Head of caudate nucleus (tissue), 42 donors: ENCODE data around the gene ITPR1.

Source experiments
- DNase-seq, 42 donors: peaks; one replicate each; pipeline versions ENCODE4 v3.0.0 to v3.0.0-alpha.2; 2020 to 2021; ENCODE audit warnings: mixed read lengths in 7 of 42
- intact Hi-C: fragments of 100-400 bp; cut with DNase I; formaldehyde crosslinking; loops from one replicate; pipeline ENCODE4 v1.15.0; 2022

ITPR1 gene

DNA sequence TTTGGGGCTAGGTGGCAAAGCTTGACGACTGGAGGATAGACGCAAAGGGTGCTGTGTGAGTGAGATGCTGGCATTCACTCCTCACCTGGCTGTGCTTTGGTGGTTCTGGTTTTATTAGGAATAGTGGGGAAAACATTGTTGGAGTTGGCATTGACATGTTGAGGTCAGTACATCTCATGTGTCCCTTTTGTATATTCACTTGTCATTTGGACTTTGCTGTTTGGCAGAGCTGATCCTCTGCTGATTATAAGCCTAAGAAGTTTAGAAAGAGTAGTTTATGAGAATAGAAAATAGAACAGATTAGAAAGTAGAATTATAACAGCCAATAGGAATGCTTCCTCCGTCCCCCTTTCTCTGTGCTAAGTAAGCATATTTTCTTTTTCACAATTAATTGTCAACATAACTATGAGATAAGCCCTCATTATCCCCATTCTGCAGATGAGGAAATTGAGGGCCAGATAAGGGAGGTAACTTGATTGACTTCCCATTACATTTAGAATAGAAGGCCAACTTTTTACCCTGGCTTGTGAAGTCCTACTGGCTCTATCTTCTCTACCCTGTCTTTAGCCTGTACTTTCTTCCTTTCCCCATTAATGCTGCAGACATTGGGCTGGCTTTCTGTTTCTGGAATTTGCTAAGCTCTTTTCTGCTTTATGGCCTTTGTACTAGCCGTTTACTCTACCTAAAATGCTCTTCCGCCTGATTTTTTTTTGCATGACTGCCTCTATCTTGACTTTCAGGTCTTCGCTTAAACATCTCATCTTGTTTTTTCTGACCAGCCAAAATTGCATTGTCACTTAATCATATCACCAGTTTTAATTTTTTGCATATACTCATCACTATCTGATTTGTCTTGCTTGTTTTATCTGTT is 12.8 kb downstream of the ITPR1 start:
- intact Hi-C loops = no loop called here
- no peak for DNase-seq

DNA sequence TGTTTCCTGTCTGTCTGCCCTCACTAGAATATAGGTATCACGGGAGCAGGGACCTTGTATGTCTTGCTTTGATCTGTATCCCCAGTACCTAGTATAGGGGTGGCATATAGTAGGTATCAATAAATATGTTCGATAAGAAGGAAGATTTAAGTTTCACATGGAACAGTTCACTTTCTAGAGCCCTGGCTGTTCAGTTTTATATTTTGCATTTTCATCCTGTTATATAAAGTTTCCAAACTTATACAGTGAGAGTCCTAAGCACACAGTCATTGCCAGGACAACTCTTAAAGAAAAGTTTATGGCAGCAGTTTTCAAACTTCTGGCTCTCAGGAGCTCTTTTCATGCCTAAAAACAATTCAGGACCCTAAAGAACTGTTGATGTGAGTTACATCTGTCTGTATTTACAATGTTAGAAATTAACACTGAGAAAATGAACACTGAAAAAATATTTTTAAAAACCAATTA is 13.4 kb downstream of the ITPR1 start:
- DNase-seq = no peak

GRCh38 chr3:4507024-4507596 is 14.0 kb downstream of the ITPR1 start:
- intact Hi-C loops = no loop called here
- no peak for DNase-seq

More for the DNA sequence above, 13.4 kb downstream of the ITPR1 start:
- intact Hi-C loops = no loop called here

DNA sequence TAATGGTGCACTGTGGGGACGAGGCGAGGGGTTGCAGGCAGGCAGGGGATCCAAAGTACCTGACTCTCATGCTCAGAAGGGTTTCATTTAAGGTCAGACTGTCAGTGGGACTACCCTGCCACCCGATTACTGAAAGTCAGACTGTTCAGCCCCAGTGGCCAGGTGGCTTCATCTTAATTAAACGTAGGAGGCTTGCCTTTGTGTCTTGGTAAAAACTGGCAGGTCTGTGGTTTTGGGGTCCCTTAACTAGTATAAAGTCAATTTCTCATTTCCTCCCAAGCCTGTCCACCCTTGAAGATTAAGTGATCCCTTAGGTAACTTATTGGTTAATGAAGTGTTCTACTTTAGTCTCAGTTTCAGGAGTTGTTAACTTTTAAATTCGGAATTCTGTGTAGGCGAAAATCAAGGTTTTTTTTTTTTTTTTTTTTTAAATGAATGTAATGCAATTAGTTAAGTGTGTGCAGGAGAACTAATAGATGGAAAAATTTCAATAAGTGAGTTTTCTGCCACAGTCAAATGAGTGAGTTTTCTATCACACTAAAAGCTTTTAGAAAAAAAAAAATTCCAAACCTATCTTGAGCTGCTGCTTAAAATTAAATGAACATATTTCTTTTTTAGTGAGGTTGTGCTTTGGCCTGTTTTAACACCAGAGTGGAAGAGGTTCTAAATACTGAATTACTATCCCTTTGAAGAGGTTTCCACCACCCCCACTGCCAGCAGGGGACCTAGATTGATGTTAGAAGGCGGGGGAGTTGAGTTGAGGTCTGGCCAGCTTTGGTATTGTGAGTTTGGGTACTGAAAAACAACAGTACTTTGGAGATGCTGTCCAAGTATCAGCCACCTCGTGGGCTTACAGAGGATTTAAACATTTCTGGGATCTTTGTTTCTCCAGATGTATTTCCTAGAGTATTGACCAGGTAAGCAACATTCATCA is 15.2 kb downstream of the ITPR1 start:
- no peak for DNase-seq
- intact Hi-C loops = no loop called here

- no peak for DNase-seq
- intact Hi-C loops = no loop called here
These were observed 15.9 kb downstream of the ITPR1 start for GRCh38 chr3:4509043-4509442.

- intact Hi-C loops = no loop called here
- no peak for DNase-seq
These were observed 17.0 kb downstream of the ITPR1 start for GRCh38 chr3:4509983-4510755.

DNA sequence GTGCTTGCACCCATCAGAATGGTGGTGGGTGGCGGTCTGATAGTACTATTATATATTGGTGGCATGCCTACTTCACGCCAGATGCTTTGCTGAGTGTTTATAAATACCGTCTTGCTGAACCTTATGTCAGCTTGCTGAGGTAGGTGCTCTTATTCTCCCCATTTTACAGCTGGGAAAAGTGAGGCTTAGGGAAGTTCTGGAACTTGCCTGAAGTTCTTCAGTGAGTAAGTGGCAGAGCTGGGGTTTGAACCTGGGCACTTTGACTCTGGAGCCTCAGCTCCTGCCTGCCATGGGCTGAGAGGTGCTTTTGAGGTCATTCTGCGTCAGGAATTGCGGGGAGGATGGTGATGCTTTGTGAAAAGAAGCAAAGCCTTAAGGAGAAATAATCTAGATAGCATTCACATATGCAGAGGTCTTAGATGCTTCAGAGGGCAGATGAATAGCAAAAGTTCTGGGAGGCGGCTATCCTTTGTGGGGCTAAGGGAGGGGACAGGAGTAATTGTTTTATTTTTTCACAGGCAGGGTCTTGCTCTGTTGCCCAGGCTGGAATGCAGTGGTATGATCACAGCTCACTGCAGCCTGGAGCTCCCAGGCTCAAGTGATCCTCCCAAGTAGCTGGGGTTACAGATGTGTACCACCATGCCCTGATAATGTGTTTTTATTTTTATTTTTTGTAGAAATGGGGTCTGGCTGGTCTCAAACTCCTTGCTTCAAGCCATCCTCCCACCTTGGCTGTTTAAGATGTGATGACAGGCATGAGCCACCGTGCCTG is 18.5 kb downstream of the ITPR1 start:
- no peak for DNase-seq
- intact Hi-C loops = no loop called here

- no peak for DNase-seq
- intact Hi-C loops = no loop called here
These were observed 19.9 kb downstream of the ITPR1 start for GRCh38 chr3:4512895-4513616.

DNA sequence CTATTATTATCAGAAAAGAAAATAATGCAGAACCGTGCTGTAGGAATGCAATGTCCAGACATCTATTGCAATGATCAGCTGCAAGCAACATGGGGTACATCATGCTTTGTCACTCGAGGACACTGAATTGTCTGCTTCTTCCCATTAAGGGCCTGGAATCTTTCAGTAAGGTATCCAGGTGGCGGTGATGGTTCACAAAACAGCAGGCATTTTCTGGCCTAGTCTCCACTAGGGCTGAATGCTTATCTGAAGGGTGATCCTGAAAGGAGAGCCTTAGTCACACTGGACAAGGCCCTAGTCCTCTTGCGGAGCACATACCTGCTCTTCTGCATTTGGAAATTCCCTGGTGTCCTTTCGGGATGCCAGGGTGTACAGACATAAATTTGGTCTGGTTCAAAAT is 21.2 kb downstream of the ITPR1 start:
- intact Hi-C loops = no loop called here
- no peak for DNase-seq

DNA sequence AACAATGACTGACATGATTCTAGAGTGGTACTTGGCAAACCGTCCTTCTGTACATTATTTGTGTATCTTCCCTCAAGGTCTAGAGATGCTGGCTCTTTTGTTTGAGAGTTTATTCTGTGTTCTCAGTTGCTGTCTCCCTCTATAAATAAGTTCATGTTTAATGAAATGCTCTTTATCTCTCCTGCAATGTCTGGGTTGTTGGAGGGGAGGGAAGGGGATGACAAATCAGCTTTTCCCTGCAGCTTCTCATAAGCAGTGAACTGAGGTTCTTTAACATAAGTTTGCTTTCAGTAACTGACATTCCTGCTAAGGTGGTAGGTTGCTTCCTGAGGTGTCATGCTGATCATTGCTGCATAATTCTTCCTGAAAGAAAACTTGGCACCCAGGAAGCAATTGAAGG is 21.8 kb downstream of the ITPR1 start:
- intact Hi-C loops = no loop called here
- peak in 1 of 42 donors; percentile 39 for DNase-seq

DNA sequence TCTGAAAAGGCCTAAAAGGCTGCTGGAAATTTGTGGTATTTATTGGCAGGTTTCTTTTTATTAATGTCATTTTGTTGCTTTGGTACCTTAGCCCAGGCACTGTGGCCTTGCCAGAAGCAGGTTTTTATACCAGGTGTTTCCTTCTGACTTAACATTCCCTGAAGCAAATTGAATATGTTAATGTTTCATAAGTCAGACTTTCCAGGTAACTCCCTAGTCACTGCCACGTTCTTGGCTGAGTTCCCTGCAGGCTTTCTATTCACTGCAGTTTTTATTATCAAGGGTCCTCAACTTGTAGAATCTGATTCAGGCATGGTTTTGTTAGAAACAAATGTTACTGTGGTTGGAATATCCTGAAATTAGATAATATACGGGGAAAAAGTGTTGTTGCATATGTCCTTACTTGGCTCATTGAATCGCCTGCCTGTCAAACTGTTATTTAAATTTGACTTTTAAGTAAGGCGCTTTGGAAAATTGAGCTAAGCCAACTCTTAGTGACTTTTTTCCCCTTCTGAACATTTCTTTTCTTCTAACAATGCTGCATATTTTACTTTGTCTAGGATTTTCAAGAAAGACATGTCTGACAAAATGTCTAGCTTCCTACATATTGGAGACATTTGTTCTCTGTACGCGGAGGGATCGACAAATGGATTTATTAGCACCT is 22.9 kb downstream of the ITPR1 start:
- intact Hi-C loops = no loop called here
- DNase-seq = no peak

DNA sequence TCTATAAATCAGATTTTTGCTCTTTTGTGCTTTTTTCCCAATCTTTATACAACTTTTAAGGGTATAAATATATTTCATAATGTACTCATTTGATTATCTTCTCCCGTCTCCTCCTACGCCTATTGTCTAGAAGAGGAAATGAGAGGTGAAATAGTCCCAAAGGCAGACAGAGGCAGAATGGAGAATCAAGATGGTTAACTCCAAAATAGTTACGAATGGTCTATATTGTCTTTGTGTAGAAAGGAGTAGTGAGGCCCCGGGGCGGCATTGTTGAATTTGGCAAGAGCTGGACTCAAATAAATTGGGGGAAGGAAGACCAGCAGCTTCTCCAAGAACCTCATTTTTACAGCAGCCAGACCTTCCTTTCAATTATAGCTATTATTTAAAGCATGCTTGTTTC is 23.9 kb downstream of the ITPR1 start:
- intact Hi-C loops = no loop called here
- DNase-seq = no peak

DNA sequence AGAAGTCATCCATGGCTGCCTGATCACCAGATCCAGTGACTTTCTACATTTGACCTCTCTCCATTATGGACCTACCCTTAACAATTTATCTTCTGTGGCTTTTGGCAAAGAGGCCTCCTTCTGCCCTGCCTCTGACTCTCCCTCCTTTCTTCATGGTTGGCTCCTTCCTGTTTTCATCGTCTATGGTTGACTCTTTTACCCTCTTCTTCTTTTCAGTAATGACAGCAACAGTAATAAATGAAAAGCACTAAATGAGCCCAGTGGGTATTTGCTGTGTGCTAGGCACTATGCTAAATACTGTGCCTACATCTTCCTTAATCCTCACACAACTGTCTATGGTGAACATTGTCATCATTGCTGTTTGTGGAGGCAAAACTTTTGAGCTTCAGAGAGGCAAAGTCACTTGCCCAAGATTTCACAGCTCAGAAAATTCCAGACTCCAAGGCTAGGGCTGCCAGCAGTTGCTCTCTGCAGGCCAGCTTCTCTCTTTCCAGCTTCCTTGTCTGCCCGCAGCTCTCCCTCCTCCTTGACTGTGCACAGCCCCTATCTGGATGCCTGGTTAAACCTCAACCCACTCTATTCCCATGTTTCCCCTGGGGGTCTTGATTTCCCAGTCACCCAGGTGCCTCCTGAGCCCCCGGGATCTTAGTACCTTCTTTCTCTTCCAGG is 24.6 kb downstream of the ITPR1 start:
- intact Hi-C loops = no loop called here
- DNase-seq = no peak

- intact Hi-C loops = no loop called here
- no peak for DNase-seq
These were observed 27.1 kb downstream of the ITPR1 start for GRCh38 chr3:4520033-4520816.

GRCh38 chr3:4522947-4523346 is 29.8 kb downstream of the ITPR1 start:
- intact Hi-C loops = no loop called here
- no peak for DNase-seq
